WERI-Rb-1 (cell line): ENCODE data around the gene GNL3.

Experiments used
- DNase-seq: peaks from one replicate; pipeline ENCODE4 v3.0.0-alpha.2; 2020
- H3K27ac ChIP-seq: fragments of 250-450 bp; sonication (Bioruptor Pico); 2 replicates; pipeline ENCODE4 v1.5.1; 2020; ENCODE audit warnings: mild to moderate bottlenecking, moderate library complexity
- H3K27me3 ChIP-seq: fragments of 250-450 bp; sonication (Bioruptor Pico); 2 replicates; pipeline ENCODE4 v1.5.1; 2021; ENCODE audit warnings: mild to moderate bottlenecking, low read depth, moderate library complexity; ENCODE audit not compliant: insufficient read depth, severe bottlenecking
- H3K36me3 ChIP-seq: fragments of 250-450 bp; sonication (Bioruptor Pico); 2 replicates; pipeline ENCODE4 v1.5.1; 2020; ENCODE audit warnings: mild to moderate bottlenecking, moderate library complexity
- H3K4me3 ChIP-seq: 2 replicates; pipeline ENCODE4 v1.5.1; 2011; ENCODE audit warnings: low read depth, mild to moderate bottlenecking, control low read depth, low read length
- H3K9me3 ChIP-seq: fragments of 250-450 bp; sonication (Bioruptor Pico); 2 replicates; pipeline ENCODE4 v1.5.1; 2021; ENCODE audit warnings: mild to moderate bottlenecking, moderate library complexity; ENCODE audit not compliant: severe bottlenecking
- TF ChIP-seq, protein P1 (sequence below): IDR thresholded peaks from 2 replicates; pipeline ENCODE4 v1.5.1; 2011; ENCODE audit warnings: low read depth, mild to moderate bottlenecking, control low read depth, inconsistent platforms, low read length

The GNL3 gene

DNA sequence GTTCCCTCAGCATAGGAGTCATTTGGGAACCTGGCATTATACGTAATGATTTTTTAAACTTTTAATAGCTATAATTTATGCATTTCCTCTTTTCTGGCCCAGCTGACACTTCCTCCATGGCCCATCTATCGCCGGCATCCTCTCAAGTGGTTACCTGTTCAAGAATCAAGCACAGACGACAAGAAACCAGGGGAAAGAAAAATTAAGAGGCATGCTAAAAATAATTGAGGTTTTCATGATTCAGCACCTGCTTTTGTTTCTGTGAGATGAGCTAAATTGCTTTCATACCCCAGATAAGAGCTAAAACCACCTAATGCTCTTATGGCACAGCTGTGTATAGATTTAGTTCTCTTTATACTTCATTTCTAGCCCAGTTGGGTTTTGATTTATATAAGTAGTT lies 21.8 kb downstream of the GNL3 start:
- peaks cover 39% of the 10 kb centered on the region for H3K36me3 ChIP-seq
- TF ChIP-seq, protein P1, sequence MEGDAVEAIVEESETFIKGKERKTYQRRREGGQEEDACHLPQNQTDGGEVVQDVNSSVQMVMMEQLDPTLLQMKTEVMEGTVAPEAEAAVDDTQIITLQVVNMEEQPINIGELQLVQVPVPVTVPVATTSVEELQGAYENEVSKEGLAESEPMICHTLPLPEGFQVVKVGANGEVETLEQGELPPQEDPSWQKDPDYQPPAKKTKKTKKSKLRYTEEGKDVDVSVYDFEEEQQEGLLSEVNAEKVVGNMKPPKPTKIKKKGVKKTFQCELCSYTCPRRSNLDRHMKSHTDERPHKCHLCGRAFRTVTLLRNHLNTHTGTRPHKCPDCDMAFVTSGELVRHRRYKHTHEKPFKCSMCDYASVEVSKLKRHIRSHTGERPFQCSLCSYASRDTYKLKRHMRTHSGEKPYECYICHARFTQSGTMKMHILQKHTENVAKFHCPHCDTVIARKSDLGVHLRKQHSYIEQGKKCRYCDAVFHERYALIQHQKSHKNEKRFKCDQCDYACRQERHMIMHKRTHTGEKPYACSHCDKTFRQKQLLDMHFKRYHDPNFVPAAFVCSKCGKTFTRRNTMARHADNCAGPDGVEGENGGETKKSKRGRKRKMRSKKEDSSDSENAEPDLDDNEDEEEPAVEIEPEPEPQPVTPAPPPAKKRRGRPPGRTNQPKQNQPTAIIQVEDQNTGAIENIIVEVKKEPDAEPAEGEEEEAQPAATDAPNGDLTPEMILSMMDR: no peak
- H3K27ac ChIP-seq: peak overlapping the region; percentile 90
- H3K9me3 ChIP-seq: no peaks in the 10 kb centered on the region
- no peaks in the 10 kb centered on the region for H3K27me3 ChIP-seq
- no peak for DNase-seq
- H3K4me3 ChIP-seq: peak overlapping the region; percentile 97

DNA sequence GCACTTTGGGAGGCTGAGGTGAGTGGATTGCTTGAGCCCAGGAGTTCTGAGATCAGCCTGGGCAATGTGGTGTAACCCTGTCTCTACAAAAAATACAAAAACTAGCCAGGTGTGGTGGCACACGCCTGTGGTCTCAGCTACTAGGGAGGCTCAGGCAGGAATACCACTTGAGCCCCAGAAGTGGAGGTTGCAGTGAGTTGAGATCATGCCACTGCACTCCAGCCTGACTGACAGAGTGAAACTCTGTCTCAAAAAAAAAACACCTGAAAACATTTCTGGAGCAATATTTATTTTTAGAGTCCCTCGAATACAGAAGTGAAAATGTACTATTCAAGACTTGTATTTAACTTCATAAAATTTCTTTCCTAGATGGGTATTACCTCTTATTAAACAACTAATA lies 24.7 kb downstream of the GNL3 start:
- no peak for DNase-seq
- Histone ChIP-seq H3K27me3 (no peaks in the 10 kb centered on the region), H3K9me3 (no peaks in the 10 kb centered on the region), H3K36me3 (peaks cover 44% of the 10 kb centered on the region), H3K4me3 (no peak overlapping the region), H3K27ac (no peak overlapping the region)
- TF ChIP-seq, protein P1: no peak

DNA sequence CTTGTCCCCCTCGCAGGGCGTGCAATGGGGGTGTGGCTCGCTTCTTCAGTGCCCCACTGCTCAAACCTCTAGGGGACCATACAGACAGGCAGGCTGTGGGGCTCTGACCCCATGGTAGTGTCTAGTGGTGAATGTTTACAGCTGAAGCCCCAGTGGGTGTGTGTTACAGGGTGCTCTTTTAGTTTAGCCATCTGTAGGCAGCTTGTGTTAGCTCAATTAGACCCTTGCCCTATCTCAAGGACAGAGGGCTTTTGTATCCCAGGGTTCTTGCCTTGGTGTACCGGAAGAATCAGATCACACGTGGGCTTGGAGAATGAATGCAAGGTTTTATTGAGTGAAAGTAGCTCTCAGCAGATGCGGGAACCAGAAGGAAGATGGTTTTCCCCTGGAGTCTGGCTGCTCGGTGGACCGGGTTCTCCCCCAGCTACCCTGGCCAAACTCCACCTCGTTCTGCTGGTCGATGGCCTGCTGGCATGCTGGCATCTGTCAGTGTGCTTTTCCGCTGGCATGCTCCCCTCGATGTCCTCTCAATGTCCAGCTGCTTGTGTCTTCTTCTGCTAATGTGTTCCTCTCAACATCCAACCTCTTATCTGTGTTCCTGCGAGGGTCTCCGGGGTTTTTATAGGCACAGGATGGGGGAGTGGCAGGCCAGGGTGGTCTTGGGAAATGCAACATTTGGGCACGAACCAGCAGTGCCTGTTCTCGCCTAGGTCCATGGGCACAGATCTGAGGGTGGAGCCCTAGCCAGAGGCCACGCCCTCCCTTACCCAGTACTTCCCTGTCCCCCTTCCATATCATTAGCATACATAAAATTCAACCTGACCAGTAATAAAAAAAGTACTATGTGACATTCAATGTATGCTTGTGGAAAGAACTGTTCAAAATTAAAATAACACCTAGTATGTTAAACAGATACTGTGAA lies 26.7 kb downstream of the GNL3 start:
- no peak for DNase-seq
- Histone ChIP-seq H3K27me3 (no peaks in the 10 kb centered on the region), H3K9me3 (no peaks in the 10 kb centered on the region), H3K4me3 (no peak overlapping the region), H3K27ac (no peak overlapping the region), H3K36me3 (peaks cover 44% of the 10 kb centered on the region)
- TF ChIP-seq, protein P1: no peak

DNA sequence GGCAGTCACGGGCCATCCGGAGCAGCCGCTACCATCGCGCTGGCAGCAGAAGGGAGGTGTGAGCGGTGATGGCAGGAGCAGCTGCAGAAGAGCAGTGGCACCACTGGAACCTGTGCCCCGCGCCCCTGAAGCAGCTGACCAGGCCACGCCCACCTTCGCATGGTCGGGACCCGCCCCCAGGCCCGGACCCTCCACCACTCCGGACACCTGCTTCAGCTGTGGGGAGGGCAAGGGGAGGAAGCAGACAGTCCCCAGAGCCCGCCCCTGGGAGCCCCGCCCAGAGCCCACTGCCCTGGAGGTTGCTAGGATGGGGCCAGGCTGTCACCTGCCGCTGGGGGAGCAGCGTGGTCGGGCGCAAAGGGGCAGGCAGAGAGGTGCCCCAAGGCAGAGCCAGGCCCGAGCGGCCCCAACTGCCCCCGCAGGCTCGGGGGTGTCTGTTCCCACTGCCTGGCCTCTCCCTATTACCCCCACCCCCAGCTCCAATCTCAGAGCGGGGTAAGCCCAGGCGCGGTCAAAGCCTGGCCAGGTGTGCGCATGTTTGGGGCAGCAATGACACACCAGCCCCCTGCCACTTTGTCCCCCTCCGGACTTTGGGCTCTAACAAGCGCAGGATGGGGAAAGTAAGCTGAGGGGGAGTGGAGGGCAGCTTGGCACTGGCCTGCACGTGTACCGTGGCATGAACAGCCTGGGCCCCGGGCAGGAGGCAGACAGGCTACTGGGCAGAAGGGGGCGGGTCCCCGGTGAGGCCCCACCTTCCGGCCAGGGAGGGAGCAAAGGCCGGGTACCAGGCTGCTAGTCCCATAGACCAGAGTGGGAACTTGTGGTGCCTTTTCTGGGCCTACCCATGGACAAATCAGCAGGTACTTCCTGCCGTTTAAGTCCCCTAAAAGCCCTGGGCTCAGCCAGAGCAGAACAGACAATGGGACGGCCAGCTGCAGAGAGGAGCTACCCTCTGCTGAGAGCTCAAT lies 28.8 kb downstream of the GNL3 start:
- no peak for DNase-seq
- no peak overlapping the region for H3K27ac ChIP-seq
- no peak overlapping the region for H3K4me3 ChIP-seq
- TF ChIP-seq, protein P1: no peak
- no peaks in the 10 kb centered on the region for H3K27me3 ChIP-seq
- H3K9me3 ChIP-seq: peaks cover under 1% of the 10 kb centered on the region
- H3K36me3 ChIP-seq: peaks cover 37% of the 10 kb centered on the region

DNA sequence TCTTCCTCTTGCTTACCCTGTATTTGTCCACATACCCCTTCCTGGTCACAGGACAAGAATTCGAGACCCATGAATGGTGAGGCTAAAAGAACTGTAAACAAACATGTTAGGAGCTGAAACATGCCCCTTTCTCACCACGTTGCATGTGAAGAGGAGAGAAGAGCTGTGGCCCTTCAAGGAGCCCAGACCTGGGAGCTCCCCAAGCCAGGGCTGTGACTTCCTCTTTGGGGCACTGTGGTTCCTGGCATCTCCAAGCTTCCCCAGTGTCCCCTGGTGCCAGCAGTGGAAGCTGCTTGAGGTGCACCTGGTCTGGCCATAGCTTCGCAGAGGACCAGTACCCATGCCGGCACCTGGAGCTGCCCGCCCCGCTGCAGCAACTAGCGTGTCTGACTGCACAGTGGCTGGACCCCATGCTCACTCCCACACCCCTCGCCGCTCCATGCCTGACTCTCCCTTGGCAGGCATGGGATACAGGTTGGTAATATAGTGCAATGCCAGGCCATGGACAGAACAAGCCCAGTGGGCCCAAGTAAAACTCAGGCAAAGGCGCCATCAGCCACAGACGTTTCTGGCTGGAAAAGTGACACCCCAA lies 30.0 kb downstream of the GNL3 start:
- Histone ChIP-seq H3K27ac (no peak overlapping the region), H3K9me3 (peaks cover 4% of the 10 kb centered on the region), H3K4me3 (no peak overlapping the region), H3K27me3 (no peaks in the 10 kb centered on the region), H3K36me3 (peaks cover 32% of the 10 kb centered on the region)
- DNase-seq: no peak
- TF ChIP-seq, protein P1: no peak
